ENCODE results near the gene ETNK2. TPM values are rescaled to one million over a fixed set of nuclear protein-coding genes. Genes with fewer than 3 reads are reported as not detected.

Gene ETNK2
- total and polyA plus RNA-seq, 2 experiments from 2014 or later: 7.6 to 26.2 TPM

DNA sequence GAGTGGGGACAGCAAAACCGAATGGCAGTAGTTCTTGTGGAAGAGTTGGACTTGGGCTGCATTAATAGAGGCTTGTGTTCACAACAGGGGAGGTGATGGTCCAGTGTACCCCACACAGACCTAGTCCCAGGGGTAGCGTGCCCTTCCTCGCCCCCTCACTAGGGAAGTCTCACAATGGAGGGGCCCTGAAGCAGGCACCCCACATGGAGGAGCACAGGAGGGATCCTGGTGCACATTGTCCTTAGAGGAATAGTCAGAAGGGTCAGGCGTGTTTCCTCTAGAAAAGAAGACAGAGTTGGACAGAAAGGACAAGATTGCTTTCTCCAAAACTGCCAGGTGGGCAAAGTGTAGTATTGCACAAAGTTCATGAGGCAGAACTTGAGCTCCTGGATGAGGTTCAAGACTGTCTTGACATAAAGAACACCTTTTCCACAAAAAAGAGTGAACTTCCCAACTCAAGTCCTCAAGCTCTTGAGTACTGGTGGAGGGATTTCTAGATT lies 23.3 kb downstream of the ETNK2 start (continued):
- TF ChIP-seq REST (IDR thresholded peaks at IDR 0.05; ENCODE audit: unreplicated experiment): no peak
- no peak for TF ChIP-seq EZH2phosphoT487 (IDR thresholded peaks at IDR 0.05; ENCODE audit: unreplicated experiment)
- no peak for TF ChIP-seq CTCF (conservative IDR thresholded peaks at IDR 0.05; ENCODE audit: low read depth in 2 of 2)
- TF ChIP-seq, protein P1, sequence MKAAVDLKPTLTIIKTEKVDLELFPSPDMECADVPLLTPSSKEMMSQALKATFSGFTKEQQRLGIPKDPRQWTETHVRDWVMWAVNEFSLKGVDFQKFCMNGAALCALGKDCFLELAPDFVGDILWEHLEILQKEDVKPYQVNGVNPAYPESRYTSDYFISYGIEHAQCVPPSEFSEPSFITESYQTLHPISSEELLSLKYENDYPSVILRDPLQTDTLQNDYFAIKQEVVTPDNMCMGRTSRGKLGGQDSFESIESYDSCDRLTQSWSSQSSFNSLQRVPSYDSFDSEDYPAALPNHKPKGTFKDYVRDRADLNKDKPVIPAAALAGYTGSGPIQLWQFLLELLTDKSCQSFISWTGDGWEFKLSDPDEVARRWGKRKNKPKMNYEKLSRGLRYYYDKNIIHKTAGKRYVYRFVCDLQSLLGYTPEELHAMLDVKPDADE (IDR thresholded peaks at IDR 0.05): no peak

- Mint-ChIP-seq H3K36me3 (ENCODE audit: low read depth) (peaks cover 54% of the 10 kb centered on the region), H3K4me3 (no peak overlapping the region; the same call in 2 of the 3 replicates)
- H3K36me3 ChIP-seq (ENCODE audit: insufficient read depth): peaks cover 27% of the 10 kb centered on the region
Measured at GRCh38 chr1:204127597-204128242, 24.1 kb downstream of the ETNK2 start.

More at GRCh38 chr1:204127597-204128242, 24.1 kb downstream of the ETNK2 start:
- 0 out of 2 replicates have a peak overlapping the region, but pooled peaks have one; percentile 38 for H3K4me2 ChIP-seq
- peak; percentile 82 for DNase-seq (ENCODE audit: low spot score)
- peak; percentile 18 for ATAC-seq
- no peaks in the 10 kb centered on the region for H3K9me3 Mint-ChIP-seq
- H3K27ac Mint-ChIP-seq: no peak overlapping the region
- H3K4me1 ChIP-seq (ENCODE audit: insufficient read depth): peaks cover 32% of the 10 kb centered on the region
- no peaks in the 10 kb centered on the region for H3K79me2 ChIP-seq (replicated peaks; ENCODE audit: insufficient read depth)
- H3K27ac ChIP-seq (ENCODE audit: low read depth): peak overlapping the region; percentile 73; the same call in 1 of the 2 replicates
- H2AFZ ChIP-seq: no peak overlapping the region
- H4K20me1 ChIP-seq (replicated peaks; ENCODE audit: insufficient read depth): peaks cover 20% of the 10 kb centered on the region
- TF ChIP-seq CTCF (conservative IDR thresholded peaks at IDR 0.05; ENCODE audit: low read depth in 2 of 2) (peak; percentile 88 to 95), ZNF114 (CRISPR knock-in tag; IDR thresholded peaks at IDR 0.05) (no peak)
- no peaks in the 10 kb centered on the region for H3K27me3 ChIP-seq (ENCODE audit: insufficient read depth)
- H3K4me3 ChIP-seq: no peak overlapping the region
- 0 out of 2 replicates have a peak, but pooled peaks cover 24% of the 10 kb centered on the region for H3F3A ChIP-seq (replicated peaks; ENCODE audit: low read depth)
- no peaks in the 10 kb centered on the region for H3K9me2 ChIP-seq (ENCODE audit: insufficient read depth)
- H3K27me3 Mint-ChIP-seq (ENCODE audit: insufficient read depth, low read depth, poor library complexity): peaks cover 15% of the 10 kb centered on the region
- peaks cover 53% of the 10 kb centered on the region for H3K4me1 Mint-ChIP-seq
